Stimulated activated CD4-positive, alpha-beta T cell treated with anti-CD3 and anti-CD28 coated beads, TNF-alpha, amount 100 ng/mL, for 4 hours (primary cell): ENCODE measurements around the gene KCNJ1.

Experiments used
- DNase-seq, 3 experiments: peaks; one replicate each; pipeline ENCODE4 v3.0.0-alpha.2; 2020; ENCODE audit warnings: low read depth in 3 of 3

The KCNJ1 gene

DNA sequence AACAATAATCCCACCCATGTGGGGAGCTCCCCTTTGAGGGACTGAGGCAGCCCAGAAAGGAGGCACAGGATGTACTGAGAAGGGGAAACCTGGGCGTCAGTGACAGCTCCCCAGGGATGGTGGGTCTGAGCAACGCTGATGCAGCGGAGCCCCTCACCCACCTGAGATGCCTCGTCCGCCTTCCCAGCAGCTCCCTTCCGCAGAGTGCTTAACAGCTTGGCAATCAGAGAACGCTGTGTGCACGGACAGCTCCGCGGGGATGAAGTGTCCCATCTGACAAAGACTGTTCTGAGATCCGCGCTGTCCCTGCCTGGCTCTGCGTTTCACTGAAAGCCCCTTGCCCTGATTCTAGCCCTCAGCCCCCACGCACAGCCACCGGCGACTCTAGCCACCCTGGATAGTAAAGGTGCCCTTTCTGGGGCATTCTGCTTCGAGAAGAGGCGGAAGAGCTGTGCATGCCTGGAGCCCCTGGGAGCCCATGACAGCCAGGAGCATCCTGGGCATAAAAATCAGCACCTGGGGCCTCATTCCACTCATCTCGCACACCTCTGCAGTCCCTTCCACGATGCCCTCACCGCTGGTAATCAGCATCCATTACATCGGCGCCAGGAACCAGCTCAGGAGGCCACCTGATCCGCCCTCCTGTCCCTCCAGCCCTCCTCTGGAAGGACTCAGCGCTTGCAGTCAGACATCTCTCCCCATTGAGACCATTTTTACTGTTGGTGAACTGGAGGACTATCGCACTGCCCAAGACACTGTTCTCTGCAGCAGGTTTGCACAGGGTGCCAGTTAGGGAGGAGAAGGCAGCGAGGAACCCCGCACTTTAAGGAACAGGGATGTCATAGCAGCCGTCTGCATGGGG is 34.8 kb upstream of the KCNJ1 start:
- no peak for DNase-seq

DNA sequence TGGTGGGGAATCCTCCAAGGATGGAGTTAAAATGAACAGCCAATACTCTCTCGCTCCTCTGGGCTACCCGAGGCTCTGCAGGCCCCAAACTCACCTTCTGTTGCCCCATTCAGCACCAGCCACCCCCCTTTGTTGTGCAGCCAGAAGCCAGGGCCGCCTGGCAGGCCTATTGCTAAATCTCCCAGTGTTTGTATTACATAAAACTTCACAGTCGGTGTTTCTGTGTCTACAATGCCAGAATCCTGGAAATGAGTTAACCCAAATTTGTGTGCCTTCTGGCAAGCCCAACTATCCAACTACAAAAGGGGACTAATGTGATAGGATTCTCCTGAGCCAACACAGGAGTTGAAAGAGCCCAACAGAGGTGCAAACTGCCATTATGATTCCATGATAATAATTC is 33.4 kb upstream of the KCNJ1 start:
- no peak for DNase-seq

DNA sequence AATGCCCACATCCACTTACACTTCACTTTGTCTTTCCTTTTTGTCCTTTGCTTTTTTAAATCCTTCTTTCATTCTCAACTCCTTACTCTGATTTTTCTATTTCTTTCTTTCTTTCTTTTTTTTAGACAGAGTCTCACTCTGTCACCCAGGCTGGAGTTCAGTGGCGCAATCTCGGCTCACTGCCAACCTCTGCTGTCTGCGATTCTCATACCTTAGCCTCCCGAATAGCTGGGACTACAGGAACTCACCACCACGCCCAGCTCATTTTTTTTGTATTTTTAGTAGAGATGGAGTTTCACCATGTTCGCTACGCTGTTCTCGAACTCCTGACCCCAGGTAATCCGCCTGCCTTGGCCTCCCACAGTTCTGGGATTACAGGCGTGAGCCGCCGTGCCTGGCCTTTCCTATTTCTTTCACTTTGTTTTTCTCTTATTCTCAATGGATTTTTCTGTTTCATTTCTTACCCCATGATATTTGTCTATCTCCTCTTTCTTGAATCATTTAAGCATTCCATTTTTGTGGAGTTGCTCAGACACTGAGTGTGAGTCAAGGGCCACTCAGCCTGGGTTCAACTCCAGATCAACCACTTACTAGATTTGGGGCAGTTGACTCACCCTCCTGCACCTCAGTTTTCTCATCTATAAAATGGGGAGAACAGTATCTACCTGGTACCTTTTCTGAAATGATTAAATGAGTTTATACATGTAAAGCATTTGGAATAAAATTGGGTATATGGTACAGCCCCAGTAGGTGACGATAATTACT is 31.7 kb upstream of the KCNJ1 start:
- no peak for DNase-seq

DNA sequence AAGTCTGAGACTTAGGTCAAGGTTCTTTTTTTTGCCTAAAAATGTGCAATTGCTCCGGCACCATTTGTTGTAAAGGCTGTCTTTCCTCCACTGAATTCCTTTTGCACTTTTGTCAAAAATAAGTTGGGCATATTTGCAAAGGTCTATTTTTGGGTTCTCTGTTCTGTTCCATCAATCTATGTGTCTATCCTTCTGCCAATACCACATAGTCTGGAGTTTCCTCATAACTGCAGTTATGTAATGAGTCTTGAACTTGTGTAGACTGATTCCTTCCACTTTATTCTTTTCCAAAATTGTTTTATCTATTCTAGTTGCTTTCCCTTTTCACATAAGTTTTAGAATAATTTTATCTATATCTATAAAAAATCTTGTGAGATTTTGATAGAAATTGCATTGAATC is 30.7 kb upstream of the KCNJ1 start:
- no peak for DNase-seq

DNA sequence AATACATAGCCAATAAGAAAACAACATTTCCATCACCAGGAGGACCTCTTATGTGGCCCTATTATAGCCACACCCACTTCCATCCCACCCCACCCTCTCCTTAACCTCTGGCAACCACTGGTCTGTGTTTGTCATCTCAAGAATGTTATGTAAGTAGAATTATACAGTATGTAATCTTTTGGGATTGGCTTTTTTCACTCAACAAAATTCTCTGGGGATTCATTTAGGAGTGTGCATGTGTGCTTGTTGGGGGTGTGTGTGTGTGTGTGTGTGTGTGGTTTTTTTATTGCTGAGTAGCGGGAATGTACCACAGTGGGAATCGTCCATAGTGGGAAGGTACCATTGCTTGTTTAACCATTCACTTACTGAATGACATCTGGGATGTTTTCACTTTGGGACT is 29.3 kb upstream of the KCNJ1 start:
- DNase-seq = no peak

DNA sequence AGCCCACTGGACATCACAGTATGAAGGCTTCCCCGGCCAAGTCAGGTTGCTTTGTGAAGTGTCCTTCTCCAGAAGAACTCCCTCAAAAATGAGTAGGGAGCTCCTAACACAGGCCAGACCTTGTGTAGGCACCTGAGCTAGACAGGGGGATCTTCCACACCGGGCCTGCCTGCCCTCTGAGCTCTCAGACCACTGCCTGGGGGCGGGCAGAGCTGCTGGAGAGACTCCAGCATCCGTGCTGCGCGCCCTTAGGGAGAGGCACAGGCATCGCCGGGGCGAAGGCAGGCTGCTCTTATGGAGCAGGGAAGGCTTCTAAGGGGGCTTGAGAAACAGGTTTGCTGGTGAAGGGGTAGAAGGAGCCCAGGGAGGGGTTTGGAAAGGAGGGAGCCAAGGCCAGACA is 28.4 kb upstream of the KCNJ1 start:
- DNase-seq = no peak

DNA sequence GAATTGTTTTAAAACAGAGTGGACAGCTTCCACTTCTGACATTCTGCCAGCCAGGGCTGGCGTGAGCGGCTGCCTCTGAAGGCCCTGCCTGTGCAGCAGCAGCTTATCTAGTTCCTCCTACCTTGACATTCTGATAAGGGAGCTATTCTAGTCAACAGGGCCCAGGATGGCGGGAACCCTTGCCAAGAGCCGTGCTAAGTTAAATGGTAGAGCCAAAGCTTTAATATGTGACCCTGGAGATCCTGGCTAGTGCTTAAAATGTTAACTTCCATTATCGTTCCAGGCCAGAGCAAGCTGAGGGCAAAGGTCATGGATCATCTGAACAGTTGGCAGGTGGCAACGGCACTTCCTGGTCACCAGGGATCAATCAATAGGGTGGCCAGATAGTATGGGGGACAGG is 27.6 kb upstream of the KCNJ1 start:
- DNase-seq = no peak

DNA sequence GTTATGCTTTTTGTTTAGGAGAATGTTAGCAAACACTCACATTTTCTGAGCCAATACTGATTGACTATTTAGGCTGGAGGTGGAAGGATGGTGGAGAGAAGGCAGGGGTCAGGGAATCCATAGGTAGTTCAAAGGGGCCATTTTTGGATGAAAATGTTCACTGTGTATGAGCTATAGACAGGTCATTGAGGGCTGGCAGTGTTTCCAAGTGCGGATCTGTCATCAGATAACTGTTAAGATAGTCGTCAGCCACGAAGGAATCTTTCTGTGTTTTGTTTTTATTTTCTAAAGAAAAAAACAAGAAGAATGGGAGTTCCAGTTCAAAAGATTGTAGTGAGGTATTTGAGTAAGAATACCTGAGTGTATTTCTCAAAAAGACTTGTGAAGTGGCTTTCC is 27.2 kb upstream of the KCNJ1 start:
- DNase-seq = no peak

DNA sequence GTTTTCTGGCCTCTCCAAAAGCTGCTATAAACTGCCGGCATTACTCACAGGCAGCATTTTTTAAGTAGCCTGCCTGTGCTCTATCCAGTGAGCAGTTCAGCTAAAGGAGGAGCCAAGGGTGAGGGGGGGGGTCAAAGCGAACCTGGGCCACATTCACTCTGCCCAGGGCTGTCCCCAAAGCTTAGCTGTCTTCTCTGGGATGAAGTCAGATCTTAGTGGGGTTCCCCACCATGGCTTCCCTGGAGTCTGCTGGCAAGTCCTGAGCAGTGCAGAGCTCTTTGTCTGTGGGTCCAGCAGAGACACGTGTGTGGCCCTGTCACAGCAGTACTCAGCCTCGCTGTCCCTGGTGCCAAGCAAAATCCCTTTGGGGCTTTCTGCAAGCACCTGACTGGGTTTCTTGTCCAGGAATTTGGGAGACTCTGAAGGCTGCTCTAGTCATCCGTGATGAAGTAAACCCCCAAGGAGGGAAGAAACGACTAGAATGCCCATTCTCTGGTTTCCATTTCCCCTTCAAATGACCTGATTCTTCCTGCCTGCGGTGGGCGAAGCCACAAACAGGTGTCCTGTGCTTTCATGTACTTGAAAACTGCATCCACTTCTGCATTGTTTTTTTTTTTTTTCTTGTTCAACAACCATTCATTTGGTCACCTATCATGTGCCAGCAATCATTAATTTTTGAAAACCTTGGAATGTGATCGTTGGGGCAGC is 26.6 kb upstream of the KCNJ1 start:
- DNase-seq = no peak

DNA sequence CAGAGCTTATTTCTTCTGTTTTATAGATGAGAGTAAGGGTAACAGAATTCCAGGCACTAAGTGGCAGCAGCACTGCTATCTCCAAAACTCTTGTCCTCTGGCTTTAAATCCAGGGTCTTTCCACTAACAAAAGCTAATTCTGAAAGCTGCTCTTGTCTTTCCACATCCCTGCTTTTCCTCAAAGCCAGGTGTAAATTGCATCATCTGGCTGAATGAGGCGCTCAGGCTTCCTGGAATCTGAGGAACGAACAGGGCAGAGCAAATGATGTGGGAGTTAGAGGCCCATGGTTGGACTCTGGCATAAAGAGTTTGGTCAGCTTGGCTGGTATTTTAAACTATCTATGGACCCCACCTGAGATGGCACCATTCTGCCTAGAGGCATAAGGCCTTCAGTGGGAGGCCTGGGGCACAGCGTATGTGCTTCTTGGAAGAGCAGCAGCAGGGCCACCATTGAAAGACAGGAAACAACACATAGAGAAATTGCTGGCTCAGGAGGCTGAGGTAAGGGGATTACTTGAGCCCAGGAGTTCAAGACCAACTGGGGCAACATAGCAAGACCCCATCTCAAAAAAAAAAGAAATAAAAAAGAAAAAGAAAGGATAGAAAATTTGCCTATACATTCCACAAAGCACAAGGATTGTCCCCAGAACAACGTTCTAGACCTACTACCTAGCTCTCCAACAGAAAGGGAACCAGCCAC is 25.9 kb upstream of the KCNJ1 start:
- DNase-seq = no peak

DNA sequence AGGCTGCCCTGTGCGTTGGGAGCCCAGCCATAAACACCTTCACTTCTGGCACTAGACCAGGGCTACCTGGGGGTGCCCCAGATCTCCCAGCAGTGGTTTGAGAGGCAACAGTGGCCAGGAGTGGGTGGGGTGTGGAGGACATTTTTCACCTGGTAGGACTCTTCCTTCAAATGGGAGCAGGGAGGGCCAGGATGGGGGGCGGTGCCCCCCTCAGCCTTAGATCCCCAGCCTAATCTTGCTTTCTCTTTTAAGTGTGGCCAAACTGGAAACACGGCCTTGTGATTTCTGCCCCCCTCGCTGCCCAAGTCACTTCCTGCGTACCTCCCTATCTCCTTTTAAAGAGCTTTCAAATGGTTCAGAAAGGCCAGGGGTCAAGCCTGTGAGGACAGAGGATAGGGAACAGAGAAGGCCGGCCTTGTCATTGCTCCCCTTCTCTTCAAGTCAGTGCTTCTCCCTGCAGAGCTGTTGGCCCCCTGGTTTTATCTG is 24.9 kb upstream of the KCNJ1 start:
- DNase-seq = no peak

DNA sequence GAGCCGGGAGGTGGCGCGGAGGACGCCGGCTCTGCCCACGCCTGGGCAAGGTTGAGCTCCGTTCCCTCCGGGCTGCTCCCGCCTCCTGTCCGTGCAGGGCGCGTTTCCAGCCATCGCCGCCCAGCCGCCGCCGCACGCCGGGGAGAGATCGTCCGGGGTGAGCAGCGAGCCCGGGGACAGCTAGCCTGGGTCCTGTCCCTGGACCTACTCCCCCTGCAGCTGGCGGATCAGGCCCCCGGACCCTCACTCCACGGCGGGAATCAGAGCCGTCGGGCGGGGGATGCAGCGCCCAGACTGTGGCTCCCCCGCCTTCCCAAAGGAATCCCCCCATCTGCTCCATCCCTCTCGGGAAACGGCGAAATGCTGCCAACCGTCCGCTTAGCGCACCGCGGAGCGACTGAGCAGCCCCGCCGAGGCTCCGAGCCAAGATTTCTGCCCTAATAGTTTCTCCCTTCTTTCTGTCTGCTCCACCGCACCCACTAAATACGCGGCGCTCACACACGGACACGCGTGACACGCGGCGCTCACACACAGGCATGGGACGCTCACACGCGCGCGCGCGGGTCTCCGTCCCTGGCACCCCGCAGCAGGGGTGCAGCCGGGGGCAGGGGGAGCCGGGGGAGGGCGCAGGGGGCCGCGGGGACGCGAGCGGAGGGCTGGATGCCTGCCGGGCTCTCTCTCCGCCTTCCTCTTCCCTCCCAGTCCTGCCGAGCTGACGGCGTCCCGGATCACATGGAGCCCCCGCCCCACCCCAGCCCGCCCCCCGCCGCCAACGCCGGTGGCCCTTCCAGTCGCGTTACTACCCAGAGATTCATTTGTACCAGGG is 23.7 kb upstream of the KCNJ1 start, which contains the start of gene KCNJ5:
Gene KCNJ5 (plus strand): TSS at position 814 of the 826 bp plus-strand sequence. CDS start 19,918 bp downstream, outside the sequence.
- no peak for DNase-seq

DNA sequence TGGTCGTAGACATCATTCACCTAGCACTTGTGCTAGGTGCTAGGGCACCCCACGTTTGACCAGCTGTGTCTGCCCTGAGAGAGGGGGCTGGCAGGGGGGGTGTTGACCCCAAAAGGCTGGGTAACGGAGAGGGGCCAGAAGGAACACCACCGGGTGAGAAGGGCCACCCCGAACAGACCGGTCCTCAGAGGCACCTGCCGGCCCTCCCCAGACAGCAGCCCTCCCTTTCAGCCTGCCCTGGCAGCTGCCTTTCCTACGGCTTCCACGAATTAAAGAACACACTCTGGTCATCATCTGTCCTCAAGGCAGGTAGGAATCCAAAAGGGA is 23.1 kb upstream of the KCNJ1 start:
- no peak for DNase-seq

DNA sequence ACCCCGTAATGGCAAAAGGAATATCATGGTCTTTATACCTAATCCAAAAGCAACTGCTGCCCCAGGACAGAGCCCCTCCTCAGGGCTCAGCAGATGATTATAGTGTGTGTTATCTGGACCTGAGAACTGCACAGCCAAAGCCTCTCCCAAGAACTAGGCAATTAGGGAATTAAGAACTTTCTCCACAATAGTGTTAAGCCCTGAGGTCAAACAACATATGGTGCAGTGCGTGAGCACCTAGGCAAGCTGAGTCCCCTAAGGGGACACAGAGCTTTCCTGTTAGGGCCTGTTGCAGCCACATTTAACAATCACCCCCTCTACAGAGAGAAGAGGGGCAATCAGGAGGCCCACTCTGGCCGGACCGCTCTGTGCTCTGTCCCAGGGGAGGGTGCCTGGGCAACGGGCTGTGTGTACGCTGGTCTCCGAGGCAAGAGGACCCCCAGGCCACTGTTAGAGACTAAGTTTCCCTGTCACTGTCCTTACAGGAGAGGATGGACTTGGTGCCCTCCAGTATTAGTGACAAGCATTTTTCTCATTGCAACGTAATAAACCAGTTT is 22.6 kb upstream of the KCNJ1 start:
- DNase-seq = no peak

DNA sequence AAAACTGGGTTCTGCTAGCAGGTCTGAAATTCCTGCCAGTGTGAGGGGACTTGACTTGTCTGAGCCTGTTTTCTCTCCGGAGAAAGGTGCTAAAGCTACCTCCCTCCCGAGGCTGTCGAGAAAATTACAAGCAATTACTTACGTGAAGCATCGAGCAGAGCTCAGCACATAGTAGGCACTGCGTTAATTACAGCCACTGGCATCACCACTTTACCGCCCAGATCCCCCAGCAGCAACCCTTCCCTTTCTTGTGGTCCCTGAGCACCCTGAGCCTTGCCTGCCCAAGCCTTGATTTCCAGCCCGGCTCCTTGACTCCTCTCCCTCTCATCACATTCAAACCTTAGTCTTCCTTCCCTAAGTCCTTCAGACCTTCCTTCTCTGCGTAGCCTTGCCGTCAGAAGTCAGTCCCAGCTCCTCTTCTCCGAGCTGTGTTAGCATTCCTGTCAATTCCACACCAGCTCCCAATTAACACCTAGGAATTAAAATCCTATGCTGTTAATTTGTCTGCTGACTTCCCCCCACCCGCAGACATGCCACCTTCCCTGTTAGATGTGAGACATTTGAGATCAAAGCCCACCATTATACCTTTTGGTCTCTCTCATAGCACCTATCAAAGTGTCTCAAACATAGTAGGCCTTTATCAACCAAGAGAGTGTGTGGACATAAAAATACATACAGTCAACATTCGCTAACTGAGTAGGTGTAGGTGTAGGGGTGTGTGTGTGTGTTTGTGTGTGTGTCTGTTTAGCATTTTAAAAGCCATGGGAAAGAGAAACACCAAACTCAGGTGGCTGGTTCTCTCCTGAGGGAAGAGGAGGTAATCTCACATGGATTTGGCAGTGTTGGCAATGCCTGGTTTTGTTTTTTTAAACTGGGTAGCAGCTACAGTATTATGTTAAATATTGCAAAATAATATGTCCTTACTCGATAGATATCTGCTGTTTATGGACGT is 21.2 kb upstream of the KCNJ1 start:
- DNase-seq = no peak

DNA sequence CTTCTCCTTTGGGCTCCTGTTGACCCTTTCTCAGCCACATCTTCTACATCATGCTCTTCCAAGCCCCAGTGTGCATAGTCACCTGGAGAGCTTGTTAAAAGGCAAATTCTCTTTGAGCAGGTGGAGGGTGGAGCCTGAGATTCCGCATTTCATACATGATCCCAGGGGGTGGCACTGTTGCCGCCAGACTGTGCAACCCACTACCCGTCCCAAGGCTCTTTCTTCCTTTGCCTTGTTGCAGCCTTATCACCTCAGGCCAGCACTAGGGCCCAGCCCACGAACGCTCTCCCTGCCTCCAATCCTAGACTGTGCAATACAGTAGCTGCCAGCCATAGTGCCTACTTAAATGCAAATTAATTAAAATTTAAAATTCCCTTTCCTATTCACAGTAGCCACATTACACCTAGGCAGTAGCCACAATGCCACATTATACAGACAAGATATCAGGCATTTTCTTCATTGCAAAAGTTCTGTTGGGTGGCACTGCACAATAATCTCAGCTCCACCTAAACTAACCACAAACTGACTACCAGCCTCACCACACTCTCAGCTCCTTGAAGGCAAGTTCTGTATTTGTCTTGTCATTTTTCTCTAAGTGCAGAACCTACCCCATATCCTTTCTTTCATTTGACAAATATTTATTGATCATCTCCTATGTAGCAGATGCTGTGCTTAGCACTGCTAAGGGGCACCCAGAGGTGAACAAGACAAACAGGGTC is 19.5 kb upstream of the KCNJ1 start:
- DNase-seq = no peak

DNA sequence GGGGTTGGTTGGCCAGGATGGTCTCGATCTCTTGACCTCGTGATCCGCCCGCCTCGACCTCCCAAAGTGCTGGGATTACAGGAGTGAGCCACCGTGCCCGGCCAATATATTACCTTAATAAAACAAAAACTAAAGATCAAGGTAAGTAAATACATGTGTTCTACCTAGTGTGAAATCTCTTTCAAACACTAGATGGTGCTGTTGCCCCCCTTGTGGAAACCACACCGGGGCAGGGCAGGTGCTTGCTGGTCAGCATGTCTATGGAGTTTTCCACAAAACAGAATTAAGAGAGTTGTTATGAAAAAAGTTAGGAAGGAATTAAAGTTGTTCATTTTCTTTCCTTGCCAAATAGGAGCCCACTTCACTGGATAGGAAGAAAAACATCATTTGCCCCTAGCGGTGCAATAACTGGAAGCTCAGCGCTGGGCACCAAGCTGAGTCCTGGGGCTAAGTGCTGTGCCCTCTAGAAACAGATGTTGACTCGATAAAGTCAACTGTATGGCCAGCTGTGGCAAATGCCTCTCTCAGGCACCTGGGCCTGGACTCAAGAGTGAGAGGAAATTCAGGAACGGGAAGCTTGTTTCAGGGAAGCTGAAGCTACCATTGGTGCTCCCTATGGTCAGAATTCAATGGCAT is 17.7 kb upstream of the KCNJ1 start:
- peak in 1 of 3 experiments; percentile 23 for DNase-seq

DNA sequence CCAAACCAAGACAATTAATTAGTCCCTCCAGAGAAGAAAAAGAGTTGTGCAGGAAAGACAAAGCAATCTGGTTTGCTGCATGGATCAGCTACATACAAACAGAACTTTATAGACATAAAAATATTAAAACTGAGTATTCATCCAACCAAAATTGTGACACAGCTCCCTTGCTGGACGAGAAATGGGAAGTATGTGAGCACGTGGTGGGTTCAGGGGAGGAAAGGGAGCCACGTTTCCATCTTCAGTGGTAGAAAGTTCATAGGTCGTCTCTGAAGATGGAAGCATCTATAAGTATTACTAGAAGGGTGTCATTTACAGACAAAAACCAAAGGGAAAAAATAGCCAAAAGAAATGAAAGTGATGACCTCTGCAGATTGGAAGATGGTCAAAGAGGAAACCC is 17.0 kb upstream of the KCNJ1 start:
- DNase-seq = no peak
